HEK293T (cell line): ENCODE measurements around the gene MGAT5.

Experiments
- CTCF ChIA-PET: fragments of 350-600 bp; formaldehyde crosslinking; extraction: SDS; loops from one replicate; lab custom pipeline; 2021; ENCODE audit warnings: antibody characterized with exemption, inconsistent platforms; lab: Yijun Ruan, JAX
- POLR2A ChIA-PET: fragments of 350-600 bp; formaldehyde crosslinking; extraction: SDS; loops from one replicate; lab custom pipeline; 2020; ENCODE audit warnings: antibody characterized with exemption, inconsistent platforms; lab: Yijun Ruan, JAX
- DNase-seq: peaks from one replicate; pipeline ENCODE4 v3.0.0; 2012; ENCODE audit warnings: mixed read lengths; ENCODE audit errors: extremely low spot score
- ARNT ChIP-seq: fragments of 450-650 bp; IDR thresholded peaks from 2 replicates; pipeline ENCODE4 v1.6.1; 2017; ENCODE audit warnings: mild to moderate bottlenecking
- BHLHE40 ChIP-seq: fragments of 450-650 bp; IDR thresholded peaks from 2 replicates; pipeline ENCODE4 v1.6.1; 2016; ENCODE audit warnings: mild to moderate bottlenecking, moderate library complexity, borderline replicate concordance
- CTBP1 ChIP-seq: fragments of 450-650 bp; IDR thresholded peaks from 2 replicates; pipeline ENCODE4 v1.6.1; 2016; ENCODE audit warnings: borderline replicate concordance
- ELF4 ChIP-seq: fragments of 450-650 bp; IDR thresholded peaks from 2 replicates; pipeline ENCODE4 v1.6.1; 2017; ENCODE audit warnings: antibody characterized with exemption
- FOXA1 ChIP-seq: fragments of 450-650 bp; IDR thresholded peaks from 2 replicates; pipeline ENCODE4 v1.6.1; 2016; ENCODE audit warnings: mild to moderate bottlenecking
- FOXK2 ChIP-seq: fragments of 450-650 bp; IDR thresholded peaks from 2 replicates; pipeline ENCODE4 v1.6.1; 2016; ENCODE audit warnings: mild to moderate bottlenecking
- FOXM1 ChIP-seq: fragments of 450-650 bp; IDR thresholded peaks from 2 replicates; pipeline ENCODE4 v1.6.1; 2017; ENCODE audit warnings: mild to moderate bottlenecking, borderline replicate concordance
- HDGF ChIP-seq: fragments of 450-650 bp; IDR thresholded peaks from 2 replicates; pipeline ENCODE4 v1.6.1; 2017; ENCODE audit warnings: antibody characterized with exemption, borderline replicate concordance
- L3MBTL2 ChIP-seq: fragments of 450-650 bp; conservative IDR thresholded peaks from 2 replicates; pipeline ENCODE4 v1.6.1; 2016; ENCODE audit warnings: mild to moderate bottlenecking
- LEF1 ChIP-seq: fragments of 450-650 bp; IDR thresholded peaks from 2 replicates; pipeline ENCODE4 v1.6.1; 2017; ENCODE audit warnings: mild to moderate bottlenecking, borderline replicate concordance
- NFRKB ChIP-seq: fragments of 450-650 bp; IDR thresholded peaks from 2 replicates; pipeline ENCODE4 v1.6.1; 2016; ENCODE audit warnings: mild to moderate bottlenecking, moderate library complexity
- SP1 ChIP-seq: fragments of 450-650 bp; IDR thresholded peaks from 2 replicates; pipeline ENCODE4 v1.6.1; 2017
- SUZ12 ChIP-seq: fragments of 450-650 bp; IDR thresholded peaks from 2 replicates; pipeline ENCODE4 v1.6.1; 2016; ENCODE audit warnings: mild to moderate bottlenecking
- TARDBP ChIP-seq: fragments of 450-650 bp; IDR thresholded peaks from 2 replicates; pipeline ENCODE4 v1.6.1; 2016
- ZNF384 ChIP-seq: fragments of 450-650 bp; IDR thresholded peaks from 2 replicates; pipeline ENCODE4 v1.6.1; 2016
- TF ChIP-seq, protein P1 (sequence below): fragments of 450-650 bp; IDR thresholded peaks from 2 replicates; pipeline ENCODE4 v1.6.1; 2016

The MGAT5 gene

DNA sequence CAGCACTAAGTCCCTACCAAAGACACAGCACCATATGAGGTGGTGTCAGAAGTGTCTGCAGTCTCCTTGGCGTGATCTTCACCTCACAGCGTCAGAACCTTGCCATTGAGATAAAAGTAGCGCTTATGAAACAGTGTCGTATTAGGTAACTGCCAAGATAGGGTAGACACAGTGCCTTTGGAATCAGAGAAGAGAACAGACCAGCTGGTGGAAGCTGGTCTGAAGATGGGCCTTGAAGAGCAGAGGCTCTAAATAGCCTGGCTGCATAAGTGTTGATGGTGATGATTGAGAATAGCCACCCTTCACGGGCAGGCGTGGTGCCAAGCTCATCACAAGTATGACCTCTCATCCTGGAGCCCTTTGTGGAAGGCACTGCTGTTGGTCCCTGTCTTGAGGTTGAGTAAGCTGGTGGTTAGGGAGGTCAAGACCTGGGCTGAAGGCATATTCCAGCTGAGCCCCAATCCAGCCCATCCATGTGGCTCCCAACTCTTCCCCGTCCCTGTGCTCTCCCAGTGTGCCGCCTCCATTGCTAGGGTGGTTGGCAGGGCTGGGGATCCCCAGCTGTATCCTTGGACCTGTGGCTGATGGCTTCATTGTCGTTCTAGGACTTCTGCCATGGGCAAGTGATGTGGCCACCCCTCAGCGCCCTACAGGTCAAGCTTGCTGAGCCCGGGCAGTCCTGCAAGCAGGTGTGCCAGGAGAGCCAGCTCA is 187.4 kb downstream of the MGAT5 start:
- no peak for DNase-seq
- TF ChIP-seq FOXM1, result no peak
- TF ChIP-seq SP1, result no peak
- no peak for TF ChIP-seq ELF4
- no peak for TF ChIP-seq FOXA1
- no peak for TF ChIP-seq SUZ12
- TF ChIP-seq BHLHE40, result no peak
- TF ChIP-seq L3MBTL2, result no peak
- no peak for TF ChIP-seq ZNF384
- no peak for TF ChIP-seq HDGF
- no peak for TF ChIP-seq LEF1
- no peak for TF ChIP-seq ARNT
- no peak for TF ChIP-seq NFRKB
- TF ChIP-seq FOXK2, result no peak
- no peak for TF ChIP-seq TARDBP
- ChIA-PET POLR2A (no interaction called here), CTCF (interaction anchor here (1.4 kb wide), 1 partner anchor 10 kb away, joined by 6 read pairs; no protein-coding TSS in a partner anchor)

DNA sequence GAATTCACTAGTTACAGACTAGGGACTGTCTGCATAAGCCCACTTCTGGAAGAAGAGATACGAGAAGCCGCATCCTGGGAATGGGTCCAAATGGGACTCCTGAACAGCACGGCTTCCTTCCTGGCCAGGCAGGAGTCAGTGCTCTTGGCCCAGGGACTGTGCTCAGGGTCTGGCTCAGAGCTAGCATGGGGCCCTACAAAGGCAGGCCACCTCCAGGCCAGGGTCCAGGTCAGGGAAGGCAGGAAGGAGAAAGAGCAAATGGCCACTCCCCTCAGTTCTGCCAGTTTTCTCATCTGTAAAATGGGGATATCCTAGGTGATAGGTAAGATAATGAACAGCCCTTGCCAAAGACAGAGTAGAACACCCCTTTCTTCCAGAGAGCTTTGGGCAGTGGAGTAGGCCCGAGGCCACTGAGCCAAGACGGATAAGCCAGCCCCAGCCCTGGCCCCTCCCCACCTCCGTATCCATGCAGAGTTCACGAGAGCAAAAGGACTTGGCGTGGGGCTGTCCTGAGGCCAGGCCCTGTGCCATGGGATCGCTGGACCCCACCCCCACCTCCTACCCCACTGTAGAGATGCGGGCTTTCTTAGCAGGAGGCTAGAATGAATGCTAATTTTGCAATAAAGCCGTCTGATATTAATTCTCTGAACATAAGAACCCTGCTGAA is 190.1 kb downstream of the MGAT5 start:
- no peak for DNase-seq
- ChIA-PET POLR2A (no interaction called here), CTCF (no interaction called here)
- TF ChIP-seq NFRKB (no peak), CTBP1 (no peak), BHLHE40 (no peak), L3MBTL2 (no peak), FOXK2 (no peak), LEF1 (no peak), ZNF384 (no peak), SUZ12 (no peak)

DNA sequence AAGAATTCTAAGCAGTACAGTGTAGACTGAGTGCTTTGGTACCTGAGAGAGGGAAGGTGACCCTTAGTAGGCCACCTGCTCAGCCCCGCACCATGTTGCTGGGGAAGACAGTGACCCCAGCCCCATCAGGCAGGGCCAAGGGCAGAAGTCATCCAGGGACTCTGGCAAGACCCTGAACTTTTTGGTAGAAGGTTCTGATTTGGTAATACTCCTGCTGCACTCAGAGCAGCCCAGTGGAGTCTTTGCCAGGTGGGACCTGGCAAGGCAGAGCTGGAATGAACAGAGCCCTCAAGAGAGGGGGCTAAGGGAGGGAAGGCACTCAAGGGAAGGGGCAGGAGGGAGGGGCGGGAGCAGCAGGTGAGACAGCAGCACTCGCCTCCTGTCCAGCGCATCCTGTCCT is 191.2 kb downstream of the MGAT5 start:
- DNase-seq, result no peak
- TF ChIP-seq FOXA1 (no peak), BHLHE40 (no peak), FOXM1 (no peak), FOXK2 (no peak), ELF4 (no peak), ZNF384 (no peak), TARDBP (no peak), CTBP1 (no peak), SUZ12 (no peak), ARNT (no peak), SP1 (no peak)
- TF ChIP-seq, protein P1, sequence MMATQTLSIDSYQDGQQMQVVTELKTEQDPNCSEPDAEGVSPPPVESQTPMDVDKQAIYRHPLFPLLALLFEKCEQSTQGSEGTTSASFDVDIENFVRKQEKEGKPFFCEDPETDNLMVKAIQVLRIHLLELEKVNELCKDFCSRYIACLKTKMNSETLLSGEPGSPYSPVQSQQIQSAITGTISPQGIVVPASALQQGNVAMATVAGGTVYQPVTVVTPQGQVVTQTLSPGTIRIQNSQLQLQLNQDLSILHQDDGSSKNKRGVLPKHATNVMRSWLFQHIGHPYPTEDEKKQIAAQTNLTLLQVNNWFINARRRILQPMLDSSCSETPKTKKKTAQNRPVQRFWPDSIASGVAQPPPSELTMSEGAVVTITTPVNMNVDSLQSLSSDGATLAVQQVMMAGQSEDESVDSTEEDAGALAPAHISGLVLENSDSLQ, result no peak
- ChIA-PET CTCF (no interaction called here), POLR2A (no interaction called here)

DNA sequence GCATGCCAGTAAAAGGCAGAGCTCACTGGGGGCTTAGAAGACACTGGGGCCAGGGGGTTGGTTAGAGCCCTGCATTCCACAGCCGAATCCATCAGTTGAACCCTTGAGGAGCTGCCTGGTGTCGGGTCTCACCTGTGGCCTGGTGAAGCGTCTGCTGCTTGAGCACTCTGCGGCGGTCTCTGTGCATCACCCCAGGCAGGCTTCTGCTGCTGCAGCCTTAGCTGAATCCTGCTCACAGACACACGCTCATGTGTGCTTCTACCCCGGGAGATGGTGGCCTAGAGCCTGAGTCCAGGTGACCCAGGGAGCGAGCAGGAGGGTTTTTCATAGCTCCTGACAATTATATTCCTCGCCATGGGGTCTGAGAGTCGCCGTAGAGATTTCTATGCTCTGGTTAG is 192.1 kb downstream of the MGAT5 start:
- TF ChIP-seq CTBP1 (no peak), ZNF384 (no peak), SUZ12 (no peak), HDGF (no peak), L3MBTL2 (no peak), BHLHE40 (no peak), TARDBP (no peak), FOXM1 (no peak), ELF4 (no peak), SP1 (no peak), NFRKB (no peak), ARNT (no peak), FOXA1 (no peak), FOXK2 (no peak), LEF1 (no peak)
- TF ChIP-seq, protein P1, result no peak
- CTCF ChIA-PET, result no interaction called here
- DNase-seq, result no peak
- POLR2A ChIA-PET, result no interaction called here

DNA sequence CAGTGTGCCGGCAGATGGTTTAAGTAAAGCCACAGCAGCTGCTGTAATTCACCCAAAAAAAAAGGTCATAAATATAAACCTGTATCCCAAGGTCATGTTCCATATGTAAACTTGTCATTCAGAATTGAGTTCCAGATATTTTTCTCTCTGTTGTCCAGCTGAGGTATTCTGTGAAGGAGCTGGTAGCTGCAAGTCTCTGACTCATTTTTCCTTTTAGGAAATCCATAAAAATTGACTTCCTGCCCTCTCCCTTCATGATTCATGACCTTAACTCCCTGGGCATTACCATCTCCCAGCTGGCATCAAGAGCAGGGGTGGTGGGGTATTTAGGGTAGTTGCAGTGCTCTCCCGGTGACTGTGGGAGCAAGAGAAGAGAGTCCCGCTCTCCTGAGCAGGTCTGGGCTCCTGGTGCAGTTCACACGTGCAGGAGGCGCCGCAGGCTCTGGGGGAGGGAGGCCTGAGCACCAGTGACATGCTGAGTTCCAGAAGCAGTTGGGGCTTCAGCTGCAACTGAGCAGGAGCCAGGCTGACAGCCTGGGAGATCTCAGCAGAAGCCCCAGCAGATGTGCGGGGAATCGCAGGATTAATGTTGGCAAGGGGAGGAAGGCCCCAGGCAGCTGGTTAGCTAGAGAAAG is 192.6 kb downstream of the MGAT5 start:
- POLR2A ChIA-PET, result no interaction called here
- CTCF ChIA-PET, result no interaction called here

DNA sequence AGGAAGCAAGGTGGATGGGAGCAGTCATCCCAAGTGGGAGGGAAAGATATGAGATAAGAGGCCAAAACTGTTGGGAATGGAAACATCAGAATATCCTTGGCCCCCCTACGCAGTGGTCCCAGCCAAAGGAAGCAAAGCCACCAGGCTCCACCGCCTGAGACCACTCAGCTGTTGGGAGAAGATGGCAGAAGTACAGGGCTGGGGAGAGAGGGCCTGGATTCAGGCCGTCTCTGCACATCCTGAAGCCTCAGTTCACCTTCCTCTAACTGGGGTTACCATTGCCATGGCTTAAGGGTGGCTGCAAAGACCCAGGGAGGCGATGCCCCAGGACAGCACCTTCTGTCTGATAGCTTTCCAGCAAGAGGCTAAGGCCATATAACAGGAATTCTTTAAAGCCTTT is 193.8 kb downstream of the MGAT5 start:
- TF ChIP-seq, protein P1, result no peak
- TF ChIP-seq FOXA1 (no peak), ZNF384 (no peak), BHLHE40 (no peak), ELF4 (no peak), FOXM1 (no peak)
- ChIA-PET POLR2A (no interaction called here), CTCF (no interaction called here)
- DNase-seq, result no peak

More for the DNA sequence above, 192.6 kb downstream of the MGAT5 start:
- TF ChIP-seq CTBP1 (no peak), TARDBP (no peak), ARNT (no peak), FOXA1 (no peak), SUZ12 (no peak), FOXM1 (no peak)
- DNase-seq, result no peak
